Measurements from ENCODE around the gene TLE1.

The TLE1 gene

GRCh38 chr9:81678088-81678487 lies 11.3 kb downstream of the TLE1 start:
- no peak for TF ChIP-seq CTCF (IDR thresholded peaks at IDR 0.05; ENCODE audit: extremely low read depth, missing control alignments)
- no peak for DNase-seq (ENCODE audit: low spot score)

- no peak for TF ChIP-seq CTCF (IDR thresholded peaks at IDR 0.05; ENCODE audit: extremely low read depth, missing control alignments)
- no peak for DNase-seq (ENCODE audit: low spot score)
These were observed 13.0 kb downstream of the TLE1 start for GRCh38 chr9:81676395-81676794.

GRCh38 chr9:81673310-81673709 lies 16.0 kb downstream of the TLE1 start:
- no peak for TF ChIP-seq CTCF (IDR thresholded peaks at IDR 0.05; ENCODE audit: extremely low read depth, missing control alignments)
- DNase-seq (ENCODE audit: low spot score), result no peak

GRCh38 chr9:81671880-81672280 lies 17.5 kb downstream of the TLE1 start:
- DNase-seq (ENCODE audit: low spot score), result no peak
- TF ChIP-seq CTCF (IDR thresholded peaks at IDR 0.05; ENCODE audit: extremely low read depth, missing control alignments), result no peak

GRCh38 chr9:81669866-81670265 lies 19.5 kb downstream of the TLE1 start:
- no peak for DNase-seq (ENCODE audit: low spot score)
- TF ChIP-seq CTCF (IDR thresholded peaks at IDR 0.05; ENCODE audit: extremely low read depth, missing control alignments), result no peak

GRCh38 chr9:81669041-81669651 lies 20.2 kb downstream of the TLE1 start:
- DNase-seq (ENCODE audit: low spot score), result no peak
- TF ChIP-seq CTCF (IDR thresholded peaks at IDR 0.05; ENCODE audit: extremely low read depth, missing control alignments), result no peak

GRCh38 chr9:81666123-81666522 lies 23.2 kb downstream of the TLE1 start:
- DNase-seq (ENCODE audit: low spot score), result no peak
- TF ChIP-seq CTCF (IDR thresholded peaks at IDR 0.05; ENCODE audit: extremely low read depth, missing control alignments), result no peak

Data from GM20000 (cell line).